Naive B cell (primary cell): ENCODE data around the gene CTSG. TPM values are rescaled to one million over a fixed set of nuclear protein-coding genes. Genes with fewer than 3 reads are reported as not detected.

ENCODE experiments used
- polyA plus RNA-seq, 6 donors: library from polyadenylated mRNA; unstranded; fragments of 300-500 nt; fragmentation: Illumina TruSeq; gene quantifications; one replicate each; pipeline ENCODE4 v1.2.3, GENCODE V29; 2021; ENCODE audit warnings: low read depth in 6 of 6

CTSG gene
- polyA plus RNA-seq, 6 donors from 2014 or later, result not detected

Other genes starting within 250 kb of the CTSG start
- gene ADCY4, start 241.2 kb downstream of the CTSG start, polyA plus RNA-seq, result under 1 TPM in 3 of 6 donors, not detected in 3; 0.29 to 0.53 (median 0.32) TPM
- 10 to 100 TPM in 2 of 6 donors, 1 to 10 TPM in 3, not detected in 1; 7.7 to 12.9 (median 9.3) TPM for gene RIPK3, start 236.3 kb downstream of the CTSG start, polyA plus RNA-seq
- gene NFATC4, start 208.1 kb downstream of the CTSG start, polyA plus RNA-seq, result under 1 TPM in 2 of 6 donors, not detected in 4; 0.19 to 0.43 TPM
- gene NYNRIN, start 177.2 kb downstream of the CTSG start, polyA plus RNA-seq, result under 1 TPM in 2 of 6 donors, not detected in 4; 0.05 to 0.14 TPM
- gene CBLN3, start 146.6 kb downstream of the CTSG start, polyA plus RNA-seq, result 1 to 10 TPM in 5 of 6 donors, under 1 TPM in 1; 0.70 to 2.6 (median 2.1) TPM
- gene KHNYN, start 146.3 kb downstream of the CTSG start, polyA plus RNA-seq, result 10 to 100 TPM; 22.8 to 39.8 (median 24.0) TPM
- 100 to 1,000 TPM in 2 of 6 donors, 10 to 100 TPM in 4; 79.5 to 106 (median 87.5) TPM for gene SDR39U1, start 133.5 kb downstream of the CTSG start, polyA plus RNA-seq
- not detected for gene CMA1, start 68.0 kb downstream of the CTSG start, polyA plus RNA-seq
- 1 to 10 TPM in 4 of 6 donors, under 1 TPM in 1, not detected in 1; 0.65 to 4.0 (median 2.3) TPM for gene GZMH, start 33.4 kb upstream of the CTSG start, polyA plus RNA-seq
- 1 to 10 TPM; 1.1 to 3.2 (median 2.6) TPM for gene GZMB, start 57.9 kb upstream of the CTSG start, polyA plus RNA-seq